ENCODE data around the gene SHC3. TPM values are rescaled to one million over a fixed set of nuclear protein-coding genes. Genes with fewer than 3 reads are reported as not detected.

SHC3 gene
- total RNA-seq, 4 donors from 2014 or later: 0.51 to 3.5 (median 2.5) TPM

GRCh38 chr9:89066835-89067234 lies 111.8 kb downstream of the SHC3 start:
- H3K27ac ChIP-seq: no peak overlapping the region
- no peak for DNase-seq
- no peaks in the 10 kb centered on the region for H3K4me1 ChIP-seq
- H3K27me3 ChIP-seq: no peaks in the 10 kb centered on the region
- intact Hi-C loops (cut with DNase I; ENCODE audit: low total_unique reads): no loop called here
- no peaks in the 10 kb centered on the region for H3K9me3 ChIP-seq
- H3K4me3 ChIP-seq: no peak overlapping the region
- H3K36me3 ChIP-seq: no peaks in the 10 kb centered on the region
- TF ChIP-seq POLR2A (IDR thresholded peaks at IDR 0.05) (no peak), CTCF (IDR thresholded peaks at IDR 0.05) (no peak)

- intact Hi-C loops (cut with DNase I; ENCODE audit: low total_unique reads): no loop called here
- no peak overlapping the region for H3K4me3 ChIP-seq
- H3K27me3 ChIP-seq: no peaks in the 10 kb centered on the region
- H3K4me1 ChIP-seq: no peaks in the 10 kb centered on the region
- no peak overlapping the region for H3K27ac ChIP-seq
- no peak for DNase-seq
- no peaks in the 10 kb centered on the region for H3K36me3 ChIP-seq
- H3K9me3 ChIP-seq: no peaks in the 10 kb centered on the region
- no peak for TF ChIP-seq POLR2A (IDR thresholded peaks at IDR 0.05)
- TF ChIP-seq CTCF (IDR thresholded peaks at IDR 0.05): no peak
Measured at GRCh38 chr9:89065921-89066320, 112.7 kb downstream of the SHC3 start.

- H3K4me1 ChIP-seq: no peaks in the 10 kb centered on the region
- H3K36me3 ChIP-seq: no peaks in the 10 kb centered on the region
- DNase-seq: no peak
- no peak overlapping the region for H3K27ac ChIP-seq
- intact Hi-C loops (cut with DNase I; ENCODE audit: low total_unique reads): no loop called here
- H3K4me3 ChIP-seq: no peak overlapping the region
- no peak for TF ChIP-seq POLR2A (IDR thresholded peaks at IDR 0.05)
- no peak for TF ChIP-seq CTCF (IDR thresholded peaks at IDR 0.05)
- no peaks in the 10 kb centered on the region for H3K9me3 ChIP-seq
- no peaks in the 10 kb centered on the region for H3K27me3 ChIP-seq
Measured at GRCh38 chr9:89060790-89061189, 117.8 kb downstream of the SHC3 start.

- Histone ChIP-seq H3K27ac (no peak overlapping the region), H3K9me3 (no peaks in the 10 kb centered on the region), H3K27me3 (no peaks in the 10 kb centered on the region), H3K36me3 (no peaks in the 10 kb centered on the region), H3K4me3 (no peak overlapping the region), H3K4me1 (no peaks in the 10 kb centered on the region)
- no peak for DNase-seq
- TF ChIP-seq CTCF (IDR thresholded peaks at IDR 0.05): no peak
- TF ChIP-seq POLR2A (IDR thresholded peaks at IDR 0.05): no peak
- intact Hi-C loops (cut with DNase I; ENCODE audit: low total_unique reads): no loop called here
Measured at GRCh38 chr9:89059925-89060506, 118.6 kb downstream of the SHC3 start.

GRCh38 chr9:89058906-89059305 lies 119.7 kb downstream of the SHC3 start:
- H3K4me3 ChIP-seq: no peak overlapping the region
- intact Hi-C loops (cut with DNase I; ENCODE audit: low total_unique reads): no loop called here
- H3K9me3 ChIP-seq: no peaks in the 10 kb centered on the region
- H3K36me3 ChIP-seq: no peaks in the 10 kb centered on the region
- DNase-seq: no peak
- no peaks in the 10 kb centered on the region for H3K4me1 ChIP-seq
- TF ChIP-seq CTCF (IDR thresholded peaks at IDR 0.05) (no peak), POLR2A (IDR thresholded peaks at IDR 0.05) (no peak)
- no peaks in the 10 kb centered on the region for H3K27me3 ChIP-seq
- no peak overlapping the region for H3K27ac ChIP-seq
